ENCODE measurements around the gene ITPA. TPM values are rescaled to one million over a fixed set of nuclear protein-coding genes. Genes with fewer than 3 reads are reported as not detected.
"Not testable (repeated sequence)": the region's sequence is repeated elsewhere in the genome, so short reads cannot be mapped to it uniquely, and the experiment has no call there.

The ITPA gene
- total RNA-seq, 1 experiment from 2014 or later: 117 TPM

- CTCF ChIA-PET: no interaction called here
- no peak for ATAC-seq
Observed at GRCh38 chr20:3177746-3178485, 31.4 kb upstream of the ITPA start.

GRCh38 chr20:3180319-3180718, 29.0 kb upstream of the ITPA start:
- POLR2A ChIA-PET (ENCODE audit: unreplicated experiment): no interaction called here
- CTCF ChIA-PET: no interaction called here
- Histone ChIP-seq H3F3A (ENCODE audit: low read length, unreplicated experiment) (no peaks in the 10 kb centered on the region), H3K4me1 (ENCODE audit: insufficient read depth, low read length) (peaks cover 2% of the 10 kb centered on the region; the same call in 1 of the 2 replicates), H4K20me1 (ENCODE audit: low read length) (no peaks in the 10 kb centered on the region), H3K4me2 (ENCODE audit: low read length) (no peak overlapping the region), H2AFZ (ENCODE audit: low read length) (no peak overlapping the region), H3K79me2 (ENCODE audit: low read length) (no peaks in the 10 kb centered on the region), H3K4me3 (ENCODE audit: low read length) (no peak overlapping the region), H3K9me2 (replicated peaks; ENCODE audit: low read length) (no peaks in the 10 kb centered on the region), H3K9me3 (ENCODE audit: low read length) (no peaks in the 10 kb centered on the region), H3K36me3 (ENCODE audit: low read depth, low read length) (no peaks in the 10 kb centered on the region), H3K9ac (ENCODE audit: low read length) (no peak overlapping the region), H3K27me3 (ENCODE audit: low read length) (no peaks in the 10 kb centered on the region), H3K27ac (ENCODE audit: low read length) (no peak overlapping the region)
- BruUV-seq (replicated peaks): no TSS peak
- ATAC-seq: no peak
- DNase-seq: no peak
- TF ChIP-seq EZH2 (IDR thresholded peaks at IDR 0.05; ENCODE audit: low read length, unreplicated experiment) (no peak), CTCF (conservative IDR thresholded peaks at IDR 0.05; ENCODE audit: low read depth, low read length) (no peak)
- intact Hi-C loops (cut with micrococcal nuclease): no loop called here

More at GRCh38 chr20:3177746-3178485, 31.4 kb upstream of the ITPA start:
- BruUV-seq (replicated peaks): no TSS peak
- Histone ChIP-seq H3K79me2 (ENCODE audit: low read length) (no peaks in the 10 kb centered on the region), H3K9me2 (replicated peaks; ENCODE audit: low read length) (no peaks in the 10 kb centered on the region), H2AFZ (ENCODE audit: low read length) (no peak overlapping the region), H3K27me3 (ENCODE audit: low read length) (no peaks in the 10 kb centered on the region), H3K9me3 (ENCODE audit: low read length) (no peaks in the 10 kb centered on the region), H3K9ac (ENCODE audit: low read length) (no peak overlapping the region), H3K27ac (ENCODE audit: low read length) (no peak overlapping the region), H3K4me2 (ENCODE audit: low read length) (no peak overlapping the region), H3F3A (ENCODE audit: low read length, unreplicated experiment) (no peaks in the 10 kb centered on the region), H3K4me1 (ENCODE audit: insufficient read depth, low read length) (peaks cover 12% of the 10 kb centered on the region), H4K20me1 (ENCODE audit: low read length) (no peaks in the 10 kb centered on the region), H3K4me3 (ENCODE audit: low read length) (no peak overlapping the region), H3K36me3 (ENCODE audit: low read depth, low read length) (no peaks in the 10 kb centered on the region)
- no peak for TF ChIP-seq EZH2 (IDR thresholded peaks at IDR 0.05; ENCODE audit: low read length, unreplicated experiment)
- TF ChIP-seq EZH2phosphoT487 (IDR thresholded peaks at IDR 0.05; ENCODE audit: borderline replicate concordance, low read length): no peak
- TF ChIP-seq CTCF (conservative IDR thresholded peaks at IDR 0.05; ENCODE audit: low read depth, low read length): no peak
- no peak for DNase-seq
- POLR2A ChIA-PET (ENCODE audit: unreplicated experiment): no interaction called here
- intact Hi-C loops (cut with micrococcal nuclease): no loop called here

DNA sequence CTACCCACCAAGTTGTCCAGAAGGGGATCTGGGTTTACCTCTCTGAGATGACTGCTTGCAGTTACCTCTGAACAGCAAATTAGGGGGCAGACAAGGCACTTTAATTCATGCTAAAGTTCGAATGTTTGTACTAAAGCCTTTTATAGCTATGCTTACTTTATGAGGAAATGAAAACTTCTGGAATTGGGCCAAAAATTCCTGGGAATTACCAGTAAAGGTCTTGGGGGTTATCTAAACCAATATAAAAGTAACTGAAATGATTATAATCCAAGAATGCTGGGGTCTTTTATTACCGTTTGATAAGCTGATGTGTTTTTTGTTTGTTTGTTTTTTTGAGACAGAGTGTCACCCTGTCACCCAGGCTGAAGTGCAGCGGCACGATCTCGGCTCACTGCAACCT, 28.0 kb upstream of the ITPA start:
- H3K36me3 ChIP-seq (ENCODE audit: low read depth, low read length): no peaks in the 10 kb centered on the region
- POLR2A ChIA-PET (ENCODE audit: unreplicated experiment): no interaction called here
- ATAC-seq (no peak), DNase-seq (no peak)
- CTCF ChIA-PET: no interaction called here
- intact Hi-C loops (cut with micrococcal nuclease): no loop called here
- H4K20me1 ChIP-seq (ENCODE audit: low read length): no peaks in the 10 kb centered on the region
- H3K27me3 ChIP-seq (ENCODE audit: low read length): no peaks in the 10 kb centered on the region
- no peaks in the 10 kb centered on the region for H3K9me2 ChIP-seq (replicated peaks; ENCODE audit: low read length)
- H3K79me2 ChIP-seq (ENCODE audit: low read length): no peaks in the 10 kb centered on the region
- no peaks in the 10 kb centered on the region for H3F3A ChIP-seq (ENCODE audit: low read length, unreplicated experiment)
- no peak overlapping the region for H3K4me3 ChIP-seq (ENCODE audit: low read length)
- TF ChIP-seq EZH2phosphoT487 (IDR thresholded peaks at IDR 0.05; ENCODE audit: borderline replicate concordance, low read length) (no peak), EZH2 (IDR thresholded peaks at IDR 0.05; ENCODE audit: low read length, unreplicated experiment) (no peak), CTCF (conservative IDR thresholded peaks at IDR 0.05; ENCODE audit: low read depth, low read length) (no peak)
- no peaks in the 10 kb centered on the region for H3K4me1 ChIP-seq (ENCODE audit: insufficient read depth, low read length)
- no peak overlapping the region for H2AFZ ChIP-seq (ENCODE audit: low read length)
- H3K27ac ChIP-seq (ENCODE audit: low read length): no peak overlapping the region
- H3K4me2 ChIP-seq (ENCODE audit: low read length): no peak overlapping the region
- H3K9me3 ChIP-seq (ENCODE audit: low read length): no peaks in the 10 kb centered on the region
- no peak overlapping the region for H3K9ac ChIP-seq (ENCODE audit: low read length)
- BruUV-seq (replicated peaks): no TSS peak

DNA sequence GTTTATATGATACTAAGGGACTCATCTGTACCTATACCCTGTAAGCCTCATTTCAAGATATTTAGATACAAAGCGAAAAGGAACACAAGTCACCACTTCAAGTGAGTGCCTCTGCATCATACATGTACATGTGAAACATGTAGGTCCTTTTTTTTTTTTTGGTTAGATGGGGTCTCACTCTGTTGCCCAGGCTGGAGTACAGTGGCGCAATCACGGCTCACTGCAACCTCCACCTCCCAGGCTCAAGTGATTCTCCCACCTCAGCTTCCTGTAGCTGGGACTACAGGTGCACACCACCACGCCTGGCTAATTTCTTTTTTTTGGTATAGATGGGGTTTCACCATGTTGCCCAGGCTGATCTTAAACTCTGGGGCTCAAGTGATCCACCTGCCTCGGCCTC, 26.9 kb upstream of the ITPA start:
- H3K4me2 ChIP-seq (ENCODE audit: low read length); ATAC-seq; CTCF ChIA-PET; H3K36me3 ChIP-seq (ENCODE audit: low read depth, low read length); H3K9me2 ChIP-seq (replicated peaks; ENCODE audit: low read length); H3F3A ChIP-seq (ENCODE audit: low read length, unreplicated experiment); POLR2A ChIA-PET (ENCODE audit: unreplicated experiment); H3K9me3 ChIP-seq (ENCODE audit: low read length); H4K20me1 ChIP-seq (ENCODE audit: low read length); BruUV-seq (replicated peaks); H3K4me3 ChIP-seq (ENCODE audit: low read length); intact Hi-C loops (cut with micrococcal nuclease); H3K27me3 ChIP-seq (ENCODE audit: low read length); H3K4me1 ChIP-seq (ENCODE audit: insufficient read depth, low read length); DNase-seq; H3K9ac ChIP-seq (ENCODE audit: low read length); H3K27ac ChIP-seq (ENCODE audit: low read length); H2AFZ ChIP-seq (ENCODE audit: low read length); H3K79me2 ChIP-seq (ENCODE audit: low read length): not testable (repeated sequence)

All from PC-3 (cell line).